ENCODE results near the gene MACROD2. TPM values are rescaled to one million over a fixed set of nuclear protein-coding genes. Genes with fewer than 3 reads are reported as not detected.

The MACROD2 gene
- total RNA-seq, 1 donor from 2014 or later: 0.46 TPM

- peak; percentile 22 for DNase-seq (ENCODE audit: low read depth, low spot score)
These were observed 1710.7 kb downstream of the MACROD2 start for GRCh38 chr20:15705975-15706374.

GRCh38 chr20:15706719-15707118, 1711.4 kb downstream of the MACROD2 start:
- DNase-seq (ENCODE audit: low read depth, low spot score): no peak

- DNase-seq (ENCODE audit: low read depth, low spot score): no peak
These were observed 1713.8 kb downstream of the MACROD2 start for GRCh38 chr20:15708984-15709598.

- DNase-seq (ENCODE audit: low read depth, low spot score): no peak
These were observed 1715.3 kb downstream of the MACROD2 start for GRCh38 chr20:15710636-15711035.

GRCh38 chr20:15711177-15711576, 1715.9 kb downstream of the MACROD2 start:
- no peak for DNase-seq (ENCODE audit: low read depth, low spot score)

- no peak for DNase-seq (ENCODE audit: low read depth, low spot score)
These were observed 1720.9 kb downstream of the MACROD2 start for GRCh38 chr20:15716256-15716655.

GRCh38 chr20:15726416-15726815, 1731.1 kb downstream of the MACROD2 start:
- DNase-seq (ENCODE audit: low read depth, low spot score): no peak

- no peak for DNase-seq (ENCODE audit: low read depth, low spot score)
These were observed 1738.7 kb downstream of the MACROD2 start for GRCh38 chr20:15734052-15734451.

- DNase-seq (ENCODE audit: low read depth, low spot score): no peak
These were observed 1743.7 kb downstream of the MACROD2 start for GRCh38 chr20:15739035-15739434.

GRCh38 chr20:15740046-15740775, 1744.9 kb downstream of the MACROD2 start:
- DNase-seq (ENCODE audit: low read depth, low spot score): no peak

- no peak for DNase-seq (ENCODE audit: low read depth, low spot score)
These were observed 1746.8 kb downstream of the MACROD2 start for GRCh38 chr20:15742087-15742486.

GRCh38 chr20:15742627-15743026, 1747.3 kb downstream of the MACROD2 start:
- no peak for DNase-seq (ENCODE audit: low read depth, low spot score)

GRCh38 chr20:15756002-15756753, 1760.9 kb downstream of the MACROD2 start:
- DNase-seq (ENCODE audit: low read depth, low spot score): no peak

- no peak for DNase-seq (ENCODE audit: low read depth, low spot score)
These were observed 1761.4 kb downstream of the MACROD2 start for GRCh38 chr20:15756754-15757115.

GRCh38 chr20:15759594-15759993, 1764.3 kb downstream of the MACROD2 start:
- no peak for DNase-seq (ENCODE audit: low read depth, low spot score)

GRCh38 chr20:15760001-15760621, 1764.8 kb downstream of the MACROD2 start:
- DNase-seq (ENCODE audit: low read depth, low spot score): no peak

GRCh38 chr20:15763366-15763765, 1768.0 kb downstream of the MACROD2 start:
- no peak for DNase-seq (ENCODE audit: low read depth, low spot score)

- no peak for DNase-seq (ENCODE audit: low read depth, low spot score)
These were observed 1772.3 kb downstream of the MACROD2 start for GRCh38 chr20:15767586-15767985.

- DNase-seq (ENCODE audit: low read depth, low spot score): no peak
These were observed 1772.9 kb downstream of the MACROD2 start for GRCh38 chr20:15767999-15768741.

- no peak for DNase-seq (ENCODE audit: low read depth, low spot score)
These were observed 1777.5 kb downstream of the MACROD2 start for GRCh38 chr20:15772826-15773225.

GRCh38 chr20:15774926-15775325, 1779.6 kb downstream of the MACROD2 start:
- no peak for DNase-seq (ENCODE audit: low read depth, low spot score)
